Liver (tissue), 9 donors: ENCODE data around the gene UNC13D. TPM values are rescaled to one million over a fixed set of nuclear protein-coding genes. Genes with fewer than 3 reads are reported as not detected.

Source experiments
- DNase-seq: peaks from one replicate; pipeline ENCODE4 v3.0.0-alpha.2; 2017; ENCODE audit warnings: low spot score
- H3K27ac ChIP-seq, 2 donors: one replicate each; pipeline ENCODE4 v1.7.0; 2013; ENCODE audit warnings: inconsistent platforms in 2 of 2, low read length in 2 of 2, control low read depth in 1 of 2, low read depth in 1 of 2, mild to moderate bottlenecking in 1 of 2
- H3K27me3 ChIP-seq, 4 donors: one replicate each; pipeline versions ENCODE4 v1.6.1 to v1.7.0; 2013; ENCODE audit warnings: low read length in 3 of 4, inconsistent platforms in 1 of 4, mild to moderate bottlenecking in 1 of 4, moderate library complexity in 1 of 4; ENCODE audit not compliant: control insufficient read depth in 4 of 4, insufficient read depth in 4 of 4
- H3K36me3 ChIP-seq, 4 donors: one replicate each; pipeline versions ENCODE4 v1.6.1 to v1.7.0; 2013; ENCODE audit warnings: low read length in 3 of 4, mild to moderate bottlenecking in 3 of 4, low read depth in 1 of 4, moderate library complexity in 1 of 4; ENCODE audit not compliant: control insufficient read depth in 4 of 4, insufficient read depth in 3 of 4
- H3K4me1 ChIP-seq, 4 donors: one replicate each; pipeline versions ENCODE4 v1.6.1 to v1.7.0; 2013; ENCODE audit warnings: low read length in 3 of 4, mild to moderate bottlenecking in 3 of 4, moderate library complexity in 1 of 4; ENCODE audit not compliant: control insufficient read depth in 4 of 4, insufficient read depth in 4 of 4
- H3K4me3 ChIP-seq, 3 donors: one replicate each; pipeline versions ENCODE4 v1.6.1 to v1.7.0; 2013; ENCODE audit warnings: low read length in 3 of 3, control low read depth in 1 of 3, low read depth in 1 of 3, mild to moderate bottlenecking in 1 of 3
- H3K9ac ChIP-seq, 2 donors: one replicate each; pipeline ENCODE4 v1.7.0; 2013; ENCODE audit warnings: low read length in 2 of 2, mild to moderate bottlenecking in 2 of 2, moderate library complexity in 2 of 2, control low read depth in 1 of 2, low read depth in 1 of 2
- H3K9me3 ChIP-seq, 4 donors: one replicate each; pipeline versions ENCODE4 v1.6.1 to v1.7.0; 2013; ENCODE audit warnings: low read length in 3 of 4; ENCODE audit not compliant: control insufficient read depth in 4 of 4
- EGR1 ChIP-seq, 2 donors: IDR thresholded peaks; 2 replicates each; pipeline ENCODE4 v1.6.1; 2016 to 2018; ENCODE audit warnings: antibody characterized with exemption in 2 of 2, low read depth in 2 of 2
- FOXA1 ChIP-seq: IDR thresholded peaks from 2 replicates; pipeline ENCODE4 v1.6.1; 2016; ENCODE audit warnings: antibody characterized with exemption
- FOXA2 ChIP-seq: IDR thresholded peaks from 2 replicates; pipeline ENCODE4 v1.6.1; 2016; ENCODE audit warnings: antibody characterized with exemption
- GABPA ChIP-seq, 2 donors: IDR thresholded peaks in 1 of 2; conservative IDR thresholded peaks in 1 of 2; 2 replicates each; pipeline ENCODE4 v1.6.1; 2016; ENCODE audit warnings: antibody characterized with exemption in 2 of 2, mild to moderate bottlenecking in 1 of 2, moderate library complexity in 1 of 2
- HNF4A ChIP-seq, 2 donors: conservative IDR thresholded peaks; 2 replicates each; pipeline ENCODE4 v1.6.1; 2016; ENCODE audit warnings: antibody characterized with exemption in 2 of 2, mild to moderate bottlenecking in 2 of 2
- HNF4G ChIP-seq: IDR thresholded peaks from 2 replicates; pipeline ENCODE4 v1.6.1; 2016; ENCODE audit warnings: antibody characterized with exemption
- JUND ChIP-seq, 2 donors: IDR thresholded peaks; 2 replicates each; pipeline ENCODE4 v1.6.1; 2016; ENCODE audit warnings: antibody characterized with exemption in 2 of 2
- NR2F2 ChIP-seq: IDR thresholded peaks from 2 replicates; pipeline ENCODE4 v1.6.1; 2016; ENCODE audit warnings: antibody characterized with exemption
- RAD21 ChIP-seq, 2 donors: IDR thresholded peaks; 2 replicates each; pipeline ENCODE4 v1.6.1; 2016; ENCODE audit warnings: antibody characterized with exemption in 2 of 2, mild to moderate bottlenecking in 2 of 2
- RXRA ChIP-seq, 2 donors: IDR thresholded peaks; 2 replicates each; pipeline ENCODE4 v1.6.1; 2017 to 2018; ENCODE audit warnings: antibody characterized with exemption in 2 of 2, mild to moderate bottlenecking in 1 of 2
- SP1 ChIP-seq: IDR thresholded peaks from 2 replicates; pipeline ENCODE4 v1.6.1; 2018; ENCODE audit warnings: antibody characterized with exemption, mild to moderate bottlenecking
- TAF1 ChIP-seq: conservative IDR thresholded peaks from 2 replicates; pipeline ENCODE4 v1.6.1; 2016; ENCODE audit warnings: antibody characterized with exemption, mild to moderate bottlenecking
- YY1 ChIP-seq: IDR thresholded peaks from 2 replicates; pipeline ENCODE4 v1.6.1; 2016; ENCODE audit warnings: antibody characterized with exemption, mild to moderate bottlenecking
- WGBS: extraction: QIAGEN DNeasy Blood & Tissue Kit; methylation state at CpG from one replicate; pipeline ENCODE4 v1.1.7; 2013; 5-methylcytosine and 5-hydroxymethylcytosine counted together
- polyA plus RNA-seq, 2 donors: library from polyadenylated mRNA; stranded (reverse) in 1 of 2; unstranded in 1 of 2; fragments of 200-250 nt in 1 of 2; fragments of >200 nt in 1 of 2; fragmentation: Nextera tagmentation in 1 of 2; extraction: Ambion mirVana in 1 of 2; gene quantifications; one replicate each; pipeline versions ENCODE4 v1.2.1 to v1.2.3, GENCODE V29; 2013 to 2015
- total RNA-seq, 2 donors: library from RNA; depleted of rRNA; stranded (reverse); fragments of >200 nt; gene quantifications; one replicate each; pipeline ENCODE4 v1.2.3, GENCODE V29; 2014
- TF ChIP-seq, protein P1 (sequence below): IDR thresholded peaks from 2 replicates; pipeline ENCODE4 v1.6.1; 2016; ENCODE audit warnings: antibody characterized with exemption, mild to moderate bottlenecking
- TF ChIP-seq, protein P2 (sequence below): IDR thresholded peaks from 2 replicates; pipeline ENCODE4 v1.6.1; 2016; ENCODE audit warnings: antibody characterized with exemption
- TF ChIP-seq, protein P3 (sequence below): fragments of 150-350 bp; IDR thresholded peaks from 2 replicates; pipeline ENCODE4 v1.5.1; 2017; ENCODE audit warnings: improper control_type of control experiment, low read depth, low read length; ENCODE audit not compliant: missing input control
- TF ChIP-seq, protein P4 (sequence below): IDR thresholded peaks from 2 replicates; pipeline ENCODE4 v1.6.1; 2016; ENCODE audit warnings: antibody characterized with exemption
- donor health status: healthy.
- donor health status: healthy.
- donor health status: healthy.
- donor health status: healthy.
- donor health status: healthy.

Gene UNC13D
- total and polyA plus RNA-seq, 4 donors, result 2.1 to 22.9 (median 7.6) TPM

DNA sequence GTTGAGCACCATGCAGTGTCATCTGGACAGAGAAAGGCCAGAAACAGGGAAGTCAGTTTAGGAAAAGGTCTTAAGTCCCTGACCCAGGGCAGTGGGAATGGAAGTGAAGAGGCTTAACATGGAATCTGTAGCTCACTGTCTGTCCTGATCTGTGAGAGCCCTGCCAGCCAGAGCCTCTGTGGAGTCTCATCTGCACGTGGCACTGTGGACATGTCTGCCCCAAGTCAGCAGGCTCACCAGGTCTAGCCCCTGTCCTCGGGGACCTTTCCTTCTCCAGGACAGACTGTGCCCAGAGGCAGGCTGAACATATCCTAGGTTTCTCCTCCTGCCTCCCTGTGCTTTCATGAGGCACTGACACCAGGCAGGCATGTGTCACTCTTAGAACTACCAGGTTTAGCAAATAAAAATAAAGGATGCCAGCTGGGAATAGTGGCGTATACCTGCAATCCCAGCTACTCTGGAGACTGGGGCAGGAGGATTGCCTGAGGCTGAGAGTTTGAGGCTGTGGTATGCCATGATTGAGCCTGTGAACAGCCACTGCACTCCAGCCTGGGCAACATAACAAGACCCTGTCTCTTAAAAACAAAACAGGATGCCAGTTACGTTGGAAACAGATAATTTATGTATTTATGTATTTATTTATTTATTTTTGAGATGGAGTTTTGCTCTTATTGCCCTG lies 37.2 kb downstream of the UNC13D start:
- H3K4me3 ChIP-seq, result no peak overlapping the region
- no peak for DNase-seq
- 91% methylated on average over 4 of the region's 4 CpGs for WGBS
- no peak overlapping the region for H3K9ac ChIP-seq
- H3K36me3 ChIP-seq, result peaks cover 0 to 8% (median under 1%) of the 10 kb centered on the region in 4 donors
- H3K4me1 ChIP-seq, result peaks cover 0 to 27% (median 17%) of the 10 kb centered on the region in 4 donors
- TF ChIP-seq RXRA (IDR thresholded peaks at IDR 0.05) (no peak), TAF1 (no peak), HNF4A (conservative IDR thresholded peaks at IDR 0.05) (no peak), SP1 (no peak), FOXA1 (no peak), GABPA (IDR thresholded peaks at IDR 0.05 in 1 of 2, conservative IDR thresholded peaks at IDR 0.05 in 1 of 2) (no peak), YY1 (no peak), HNF4G (no peak)
- TF ChIP-seq, protein P1, sequence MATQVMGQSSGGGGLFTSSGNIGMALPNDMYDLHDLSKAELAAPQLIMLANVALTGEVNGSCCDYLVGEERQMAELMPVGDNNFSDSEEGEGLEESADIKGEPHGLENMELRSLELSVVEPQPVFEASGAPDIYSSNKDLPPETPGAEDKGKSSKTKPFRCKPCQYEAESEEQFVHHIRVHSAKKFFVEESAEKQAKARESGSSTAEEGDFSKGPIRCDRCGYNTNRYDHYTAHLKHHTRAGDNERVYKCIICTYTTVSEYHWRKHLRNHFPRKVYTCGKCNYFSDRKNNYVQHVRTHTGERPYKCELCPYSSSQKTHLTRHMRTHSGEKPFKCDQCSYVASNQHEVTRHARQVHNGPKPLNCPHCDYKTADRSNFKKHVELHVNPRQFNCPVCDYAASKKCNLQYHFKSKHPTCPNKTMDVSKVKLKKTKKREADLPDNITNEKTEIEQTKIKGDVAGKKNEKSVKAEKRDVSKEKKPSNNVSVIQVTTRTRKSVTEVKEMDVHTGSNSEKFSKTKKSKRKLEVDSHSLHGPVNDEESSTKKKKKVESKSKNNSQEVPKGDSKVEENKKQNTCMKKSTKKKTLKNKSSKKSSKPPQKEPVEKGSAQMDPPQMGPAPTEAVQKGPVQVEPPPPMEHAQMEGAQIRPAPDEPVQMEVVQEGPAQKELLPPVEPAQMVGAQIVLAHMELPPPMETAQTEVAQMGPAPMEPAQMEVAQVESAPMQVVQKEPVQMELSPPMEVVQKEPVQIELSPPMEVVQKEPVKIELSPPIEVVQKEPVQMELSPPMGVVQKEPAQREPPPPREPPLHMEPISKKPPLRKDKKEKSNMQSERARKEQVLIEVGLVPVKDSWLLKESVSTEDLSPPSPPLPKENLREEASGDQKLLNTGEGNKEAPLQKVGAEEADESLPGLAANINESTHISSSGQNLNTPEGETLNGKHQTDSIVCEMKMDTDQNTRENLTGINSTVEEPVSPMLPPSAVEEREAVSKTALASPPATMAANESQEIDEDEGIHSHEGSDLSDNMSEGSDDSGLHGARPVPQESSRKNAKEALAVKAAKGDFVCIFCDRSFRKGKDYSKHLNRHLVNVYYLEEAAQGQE, result no peak
- TF ChIP-seq, protein P2, sequence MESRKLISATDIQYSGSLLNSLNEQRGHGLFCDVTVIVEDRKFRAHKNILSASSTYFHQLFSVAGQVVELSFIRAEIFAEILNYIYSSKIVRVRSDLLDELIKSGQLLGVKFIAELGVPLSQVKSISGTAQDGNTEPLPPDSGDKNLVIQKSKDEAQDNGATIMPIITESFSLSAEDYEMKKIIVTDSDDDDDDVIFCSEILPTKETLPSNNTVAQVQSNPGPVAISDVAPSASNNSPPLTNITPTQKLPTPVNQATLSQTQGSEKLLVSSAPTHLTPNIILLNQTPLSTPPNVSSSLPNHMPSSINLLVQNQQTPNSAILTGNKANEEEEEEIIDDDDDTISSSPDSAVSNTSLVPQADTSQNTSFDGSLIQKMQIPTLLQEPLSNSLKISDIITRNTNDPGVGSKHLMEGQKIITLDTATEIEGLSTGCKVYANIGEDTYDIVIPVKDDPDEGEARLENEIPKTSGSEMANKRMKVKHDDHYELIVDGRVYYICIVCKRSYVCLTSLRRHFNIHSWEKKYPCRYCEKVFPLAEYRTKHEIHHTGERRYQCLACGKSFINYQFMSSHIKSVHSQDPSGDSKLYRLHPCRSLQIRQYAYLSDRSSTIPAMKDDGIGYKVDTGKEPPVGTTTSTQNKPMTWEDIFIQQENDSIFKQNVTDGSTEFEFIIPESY, result no peak
- TF ChIP-seq, protein P3, sequence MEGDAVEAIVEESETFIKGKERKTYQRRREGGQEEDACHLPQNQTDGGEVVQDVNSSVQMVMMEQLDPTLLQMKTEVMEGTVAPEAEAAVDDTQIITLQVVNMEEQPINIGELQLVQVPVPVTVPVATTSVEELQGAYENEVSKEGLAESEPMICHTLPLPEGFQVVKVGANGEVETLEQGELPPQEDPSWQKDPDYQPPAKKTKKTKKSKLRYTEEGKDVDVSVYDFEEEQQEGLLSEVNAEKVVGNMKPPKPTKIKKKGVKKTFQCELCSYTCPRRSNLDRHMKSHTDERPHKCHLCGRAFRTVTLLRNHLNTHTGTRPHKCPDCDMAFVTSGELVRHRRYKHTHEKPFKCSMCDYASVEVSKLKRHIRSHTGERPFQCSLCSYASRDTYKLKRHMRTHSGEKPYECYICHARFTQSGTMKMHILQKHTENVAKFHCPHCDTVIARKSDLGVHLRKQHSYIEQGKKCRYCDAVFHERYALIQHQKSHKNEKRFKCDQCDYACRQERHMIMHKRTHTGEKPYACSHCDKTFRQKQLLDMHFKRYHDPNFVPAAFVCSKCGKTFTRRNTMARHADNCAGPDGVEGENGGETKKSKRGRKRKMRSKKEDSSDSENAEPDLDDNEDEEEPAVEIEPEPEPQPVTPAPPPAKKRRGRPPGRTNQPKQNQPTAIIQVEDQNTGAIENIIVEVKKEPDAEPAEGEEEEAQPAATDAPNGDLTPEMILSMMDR, result no peak
- TF ChIP-seq, protein P4, sequence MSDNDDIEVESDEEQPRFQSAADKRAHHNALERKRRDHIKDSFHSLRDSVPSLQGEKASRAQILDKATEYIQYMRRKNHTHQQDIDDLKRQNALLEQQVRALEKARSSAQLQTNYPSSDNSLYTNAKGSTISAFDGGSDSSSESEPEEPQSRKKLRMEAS, result no peak
- H3K27me3 ChIP-seq, result no peaks in the 10 kb centered on the region
- no peaks in the 10 kb centered on the region for H3K9me3 ChIP-seq
- no peak overlapping the region for H3K27ac ChIP-seq

DNA sequence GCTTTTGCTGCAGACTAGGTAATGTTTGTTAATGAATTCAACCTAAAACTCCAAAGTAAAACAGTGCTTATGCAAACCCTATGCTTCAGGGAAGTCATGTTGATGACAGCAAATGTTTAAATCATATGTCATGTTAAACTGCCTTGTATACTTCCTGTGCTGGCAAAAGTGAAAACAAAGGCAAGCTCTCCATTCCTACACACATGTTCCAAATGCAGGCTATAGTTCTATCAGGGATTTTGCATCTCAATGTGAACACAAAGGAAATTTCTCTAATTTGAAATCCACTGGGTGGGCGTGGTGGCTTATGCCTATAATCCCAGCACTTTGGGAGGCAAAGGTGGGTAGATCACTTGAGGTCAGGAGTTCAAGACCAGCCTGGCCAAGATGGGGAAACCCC lies 40.3 kb downstream of the UNC13D start:
- Histone ChIP-seq H3K9me3 (no peaks in the 10 kb centered on the region), H3K9ac (no peak overlapping the region), H3K27ac (no peak overlapping the region), H3K4me3 (no peak overlapping the region), H3K4me1 (peaks cover 0 to 16% (median 7%) of the 10 kb centered on the region in 4 donors), H3K36me3 (peaks cover 4 to 11% (median 7%) of the 10 kb centered on the region in 4 donors), H3K27me3 (no peaks in the 10 kb centered on the region)
- DNase-seq, result no peak
- 99% methylated on average over 1 of the region's 1 CpG for WGBS
- TF ChIP-seq HNF4A (conservative IDR thresholded peaks at IDR 0.05), result no peak
- TF ChIP-seq, protein P1, result no peak
- no peak for TF ChIP-seq YY1
- TF ChIP-seq TAF1, result no peak
- TF ChIP-seq SP1, result no peak
- no peak for TF ChIP-seq EGR1 (IDR thresholded peaks at IDR 0.05; ENCODE audit: low read depth in 2 of 2)
- no peak for TF ChIP-seq JUND (IDR thresholded peaks at IDR 0.05)
- TF ChIP-seq, protein P3, result no peak
- TF ChIP-seq FOXA2, result no peak
- TF ChIP-seq NR2F2, result no peak
- TF ChIP-seq RXRA (IDR thresholded peaks at IDR 0.05), result no peak
- no peak for TF ChIP-seq GABPA (IDR thresholded peaks at IDR 0.05 in 1 of 2, conservative IDR thresholded peaks at IDR 0.05 in 1 of 2)
- no peak for TF ChIP-seq RAD21 (IDR thresholded peaks at IDR 0.05)
